Ishikawa (cell line): ENCODE data around the gene DCTD.

Source experiments
- EGR1 ChIP-seq: IDR thresholded peaks from 2 replicates; pipeline ENCODE4 v1.6.1; 2012
- MAX ChIP-seq: IDR thresholded peaks from 2 replicates; pipeline ENCODE4 v1.6.1; 2012

- TF ChIP-seq EGR1: no peak
- no peak; the same call in 1 of the 2 replicates for TF ChIP-seq MAX
Observed at GRCh38 chr4:182862141-182862875, 54.9 kb downstream of the DCTD start.
